ENCODE data around the gene CAMKMT.

Gene CAMKMT

DNA sequence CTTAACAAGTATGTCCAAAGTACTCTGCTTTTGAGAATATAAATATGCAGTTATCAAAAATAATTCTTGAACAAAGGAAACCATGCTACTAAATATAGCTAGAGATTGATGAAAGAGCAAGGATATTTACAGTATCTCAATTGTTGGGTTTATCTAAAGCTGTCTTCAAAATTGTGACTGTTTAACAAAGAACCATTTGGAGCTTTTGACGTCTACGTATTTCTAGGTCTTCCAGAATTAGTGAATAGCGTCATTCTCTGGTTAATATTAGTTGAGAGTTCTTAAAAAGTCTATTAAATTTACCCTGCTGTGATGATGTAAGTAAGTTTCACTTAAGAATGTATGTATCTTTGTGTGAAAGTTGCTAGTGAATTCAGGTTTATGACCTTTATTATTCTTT, 356.7 kb downstream of the CAMKMT start:
- H3K36me3 ChIP-seq (ENCODE audit: insufficient read depth, insufficient read length, low read length) = no peaks in the 10 kb centered on the region
- no peak for DNase-seq (ENCODE audit: low read depth, low spot score)
- H3K27me3 ChIP-seq (ENCODE audit: insufficient read depth, insufficient read length) = no peaks in the 10 kb centered on the region
- no peaks in the 10 kb centered on the region for H3K4me1 ChIP-seq (ENCODE audit: insufficient read depth, insufficient read length)
- no peak for TF ChIP-seq YY1 (IDR thresholded peaks at IDR 0.05; ENCODE audit: insufficient read depth, insufficient read length)
- no peak for TF ChIP-seq ZNF274 (IDR thresholded peaks at IDR 0.05; ENCODE audit: low read depth, low read length)
- TF ChIP-seq SUZ12 (IDR thresholded peaks at IDR 0.05; ENCODE audit: extremely low read depth, insufficient read depth, insufficient read length) = no peak
- no peak overlapping the region for H3K4me3 ChIP-seq (ENCODE audit: insufficient read length, low read depth)
- no peaks in the 10 kb centered on the region for H3K9me3 ChIP-seq (ENCODE audit: insufficient read depth, low read length)
- no peak overlapping the region for H3K9ac ChIP-seq (ENCODE audit: insufficient read length, low read depth)

DNA sequence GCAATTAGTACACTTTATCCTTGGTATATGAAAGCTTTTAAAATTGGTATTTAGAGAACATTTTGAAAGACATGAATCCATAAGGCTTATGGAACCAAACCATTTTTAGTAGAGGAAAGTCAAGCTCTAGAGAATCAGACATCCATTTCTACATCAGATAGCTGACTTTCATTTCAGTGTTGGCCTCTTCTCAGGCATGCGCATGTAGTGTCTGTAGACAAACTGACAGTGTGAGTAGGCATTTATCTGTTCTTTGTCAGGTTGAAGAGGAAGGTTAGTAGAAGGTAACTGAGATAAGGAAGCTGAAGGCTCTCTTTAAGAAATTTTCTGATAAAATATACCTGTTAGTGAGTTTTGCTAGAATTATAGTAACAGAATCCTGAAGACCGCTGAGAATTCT, 357.8 kb downstream of the CAMKMT start:
- H3K4me1 ChIP-seq (ENCODE audit: insufficient read depth, insufficient read length) = no peaks in the 10 kb centered on the region
- TF ChIP-seq SUZ12 (IDR thresholded peaks at IDR 0.05; ENCODE audit: extremely low read depth, insufficient read depth, insufficient read length) = no peak
- TF ChIP-seq YY1 (IDR thresholded peaks at IDR 0.05; ENCODE audit: insufficient read depth, insufficient read length) = no peak
- TF ChIP-seq ZNF274 (IDR thresholded peaks at IDR 0.05; ENCODE audit: low read depth, low read length) = no peak
- H3K9me3 ChIP-seq (ENCODE audit: insufficient read depth, low read length) = no peaks in the 10 kb centered on the region
- H3K9ac ChIP-seq (ENCODE audit: insufficient read length, low read depth) = no peak overlapping the region
- H3K4me3 ChIP-seq (ENCODE audit: insufficient read length, low read depth) = no peak overlapping the region
- DNase-seq (ENCODE audit: low read depth, low spot score) = no peak
- H3K27me3 ChIP-seq (ENCODE audit: insufficient read depth, insufficient read length) = no peaks in the 10 kb centered on the region
- no peaks in the 10 kb centered on the region for H3K36me3 ChIP-seq (ENCODE audit: insufficient read depth, insufficient read length, low read length)

DNA sequence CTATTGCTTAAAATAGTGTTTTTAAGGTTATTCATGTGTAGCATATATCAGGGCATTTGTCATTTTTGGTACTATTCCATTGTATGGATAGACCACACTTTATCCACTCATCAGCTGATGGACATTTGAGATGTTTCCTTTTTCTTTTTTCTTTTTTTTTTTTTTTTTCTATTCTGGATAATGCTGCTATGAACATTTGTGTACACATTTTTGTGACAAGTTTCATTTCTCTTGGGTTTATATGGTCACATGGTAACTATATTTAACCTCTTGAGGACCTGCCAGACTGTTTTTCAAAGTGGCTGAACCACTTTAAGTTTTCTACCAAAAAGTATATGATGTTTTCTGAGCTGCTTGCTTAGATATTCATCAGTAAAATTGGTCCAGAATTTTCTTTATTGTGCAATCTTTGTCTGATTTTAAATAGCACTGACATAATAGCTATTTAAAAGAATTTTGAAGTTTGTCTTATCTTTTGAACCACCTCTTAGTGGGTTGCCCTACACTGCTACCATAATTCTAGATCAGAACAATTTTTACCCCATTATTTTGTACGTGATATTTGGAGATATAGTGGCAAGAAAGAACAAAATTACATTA, 360.4 kb downstream of the CAMKMT start:
- TF ChIP-seq YY1 (IDR thresholded peaks at IDR 0.05; ENCODE audit: insufficient read depth, insufficient read length) (no peak), ZNF274 (IDR thresholded peaks at IDR 0.05; ENCODE audit: low read depth, low read length) (no peak), SUZ12 (IDR thresholded peaks at IDR 0.05; ENCODE audit: extremely low read depth, insufficient read depth, insufficient read length) (no peak)
- Histone ChIP-seq H3K9me3 (ENCODE audit: insufficient read depth, low read length) (no peaks in the 10 kb centered on the region), H3K4me3 (ENCODE audit: insufficient read length, low read depth) (no peak overlapping the region), H3K36me3 (ENCODE audit: insufficient read depth, insufficient read length, low read length) (no peaks in the 10 kb centered on the region), H3K9ac (ENCODE audit: insufficient read length, low read depth) (no peak overlapping the region), H3K27me3 (ENCODE audit: insufficient read depth, insufficient read length) (no peaks in the 10 kb centered on the region), H3K4me1 (ENCODE audit: insufficient read depth, insufficient read length) (no peaks in the 10 kb centered on the region)
- no peak for DNase-seq (ENCODE audit: low read depth, low spot score)

DNA sequence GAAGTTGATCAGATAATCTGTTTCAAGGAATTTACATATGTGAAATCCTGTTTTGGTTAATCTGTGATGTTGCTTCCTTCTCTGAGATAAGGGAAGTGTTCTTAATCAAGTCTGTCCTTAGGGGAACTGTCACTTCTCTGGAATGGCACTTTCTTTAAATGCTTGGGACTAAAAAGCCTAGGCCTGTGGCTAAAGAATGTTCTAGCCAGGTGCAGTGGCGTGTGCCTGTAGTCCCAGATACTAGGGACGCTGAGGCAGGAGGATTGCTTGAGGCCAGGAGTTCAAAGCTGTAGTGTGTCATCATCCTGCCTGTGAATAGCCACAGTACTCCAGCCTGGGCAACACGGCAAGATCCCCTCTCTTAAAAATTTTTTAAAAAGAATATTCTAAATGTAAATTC, 362.2 kb downstream of the CAMKMT start:
- no peaks in the 10 kb centered on the region for H3K36me3 ChIP-seq (ENCODE audit: insufficient read depth, insufficient read length, low read length)

DNA sequence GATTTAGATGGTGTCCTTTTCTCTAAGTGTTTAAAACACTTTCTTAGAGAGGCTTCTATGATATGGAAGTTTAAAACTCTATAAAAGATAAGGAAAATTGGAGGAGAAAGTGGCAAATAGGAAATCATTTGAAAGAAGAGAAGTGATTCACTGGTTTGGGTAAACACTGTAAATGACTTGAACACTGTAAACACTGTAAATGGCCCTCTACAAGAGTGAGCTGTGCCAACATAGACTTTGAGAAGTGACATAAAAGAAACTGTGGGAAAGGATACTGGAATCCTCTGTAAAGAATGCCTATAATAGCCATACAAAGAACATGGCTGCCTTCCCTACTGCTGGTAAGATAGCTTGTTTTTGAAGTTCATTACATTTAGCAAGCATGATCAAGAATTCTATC, 368.8 kb downstream of the CAMKMT start:
- no peaks in the 10 kb centered on the region for H3K36me3 ChIP-seq (ENCODE audit: insufficient read depth, insufficient read length, low read length)
- H3K27me3 ChIP-seq (ENCODE audit: insufficient read depth, insufficient read length) = no peaks in the 10 kb centered on the region

More for the DNA sequence above, 362.2 kb downstream of the CAMKMT start:
- no peaks in the 10 kb centered on the region for H3K9me3 ChIP-seq (ENCODE audit: insufficient read depth, low read length)
- no peaks in the 10 kb centered on the region for H3K27me3 ChIP-seq (ENCODE audit: insufficient read depth, insufficient read length)
- TF ChIP-seq SUZ12 (IDR thresholded peaks at IDR 0.05; ENCODE audit: extremely low read depth, insufficient read depth, insufficient read length) = no peak
- no peak overlapping the region for H3K9ac ChIP-seq (ENCODE audit: insufficient read length, low read depth)
- H3K4me3 ChIP-seq (ENCODE audit: insufficient read length, low read depth) = no peak overlapping the region
- DNase-seq (ENCODE audit: low read depth, low spot score) = no peak
- H3K4me1 ChIP-seq (ENCODE audit: insufficient read depth, insufficient read length) = no peaks in the 10 kb centered on the region

DNA sequence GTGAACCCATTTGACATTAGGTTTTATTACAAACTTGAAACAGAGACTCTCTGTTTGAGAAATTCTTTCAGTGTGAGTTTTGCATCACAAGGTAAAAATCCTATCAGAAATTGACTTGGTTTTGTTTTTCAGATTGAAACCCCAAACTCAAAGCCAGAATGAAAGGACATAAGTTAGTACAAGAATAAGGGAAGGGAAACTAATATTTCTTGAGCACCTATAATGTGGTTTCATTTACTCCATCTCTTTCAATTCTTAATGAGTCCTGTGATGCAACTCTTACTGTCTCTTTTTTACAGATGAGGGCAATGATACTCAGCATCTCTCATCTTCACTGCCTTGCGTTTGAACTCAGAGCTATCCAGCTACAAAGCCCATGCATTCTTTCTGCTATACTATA, 369.8 kb downstream of the CAMKMT start:
- H3K9me3 ChIP-seq (ENCODE audit: insufficient read depth, low read length) = peaks cover 4% of the 10 kb centered on the region; the same call in 1 of the 2 replicates
- no peaks in the 10 kb centered on the region for H3K36me3 ChIP-seq (ENCODE audit: insufficient read depth, insufficient read length, low read length)
- no peaks in the 10 kb centered on the region for H3K4me1 ChIP-seq (ENCODE audit: insufficient read depth, insufficient read length)
- no peak overlapping the region for H3K4me3 ChIP-seq (ENCODE audit: insufficient read length, low read depth)
- no peak for TF ChIP-seq YY1 (IDR thresholded peaks at IDR 0.05; ENCODE audit: insufficient read depth, insufficient read length)
- no peak for TF ChIP-seq SUZ12 (IDR thresholded peaks at IDR 0.05; ENCODE audit: extremely low read depth, insufficient read depth, insufficient read length)
- TF ChIP-seq ZNF274 (IDR thresholded peaks at IDR 0.05; ENCODE audit: low read depth, low read length) = no peak
- H3K9ac ChIP-seq (ENCODE audit: insufficient read length, low read depth) = no peak overlapping the region
- DNase-seq (ENCODE audit: low read depth, low spot score) = no peak
- H3K27me3 ChIP-seq (ENCODE audit: insufficient read depth, insufficient read length) = no peaks in the 10 kb centered on the region

More for the DNA sequence above, 368.8 kb downstream of the CAMKMT start:
- no peaks in the 10 kb centered on the region for H3K4me1 ChIP-seq (ENCODE audit: insufficient read depth, insufficient read length)
- H3K9me3 ChIP-seq (ENCODE audit: insufficient read depth, low read length) = no peaks in the 10 kb centered on the region
- DNase-seq (ENCODE audit: low read depth, low spot score) = no peak
- TF ChIP-seq SUZ12 (IDR thresholded peaks at IDR 0.05; ENCODE audit: extremely low read depth, insufficient read depth, insufficient read length) (no peak), YY1 (IDR thresholded peaks at IDR 0.05; ENCODE audit: insufficient read depth, insufficient read length) (no peak), ZNF274 (IDR thresholded peaks at IDR 0.05; ENCODE audit: low read depth, low read length) (no peak)
- H3K4me3 ChIP-seq (ENCODE audit: insufficient read length, low read depth) = no peak overlapping the region
- no peak overlapping the region for H3K9ac ChIP-seq (ENCODE audit: insufficient read length, low read depth)

DNA sequence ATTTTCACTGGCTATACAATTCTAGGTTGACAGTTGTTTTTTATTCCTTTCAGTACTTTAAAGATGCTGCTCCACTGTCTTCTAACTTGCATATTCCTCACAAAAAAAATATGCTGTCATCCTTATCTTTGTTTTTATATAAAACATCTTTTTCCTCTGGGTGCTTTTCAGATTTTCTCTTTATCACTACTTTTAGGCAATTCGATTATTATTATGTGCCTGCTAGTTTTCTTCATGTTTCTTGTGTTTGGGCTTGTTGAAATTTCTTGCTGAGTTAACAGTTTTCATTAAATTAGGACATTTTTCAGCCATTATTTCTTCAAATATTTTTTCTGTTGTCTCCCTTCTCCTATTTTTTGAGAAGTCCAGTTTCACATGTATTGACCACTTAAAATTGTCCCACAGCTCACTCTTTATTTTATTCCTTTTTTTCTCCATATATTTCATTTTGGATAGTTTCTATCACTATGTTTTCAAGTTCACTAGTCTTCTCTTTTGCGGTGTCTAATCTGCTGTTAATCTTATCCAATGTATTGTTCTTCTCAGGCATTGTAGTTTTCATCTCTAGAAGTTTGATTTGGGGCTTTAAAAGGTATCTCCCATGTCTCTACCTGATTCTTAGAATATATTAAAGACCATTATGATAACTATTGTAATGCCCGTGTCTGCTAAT, 374.7 kb downstream of the CAMKMT start:
- Histone ChIP-seq H3K4me3 (ENCODE audit: insufficient read length, low read depth) (no peak overlapping the region), H3K36me3 (ENCODE audit: insufficient read depth, insufficient read length, low read length) (no peaks in the 10 kb centered on the region), H3K9me3 (ENCODE audit: insufficient read depth, low read length) (peaks cover 4% of the 10 kb centered on the region; the same call in 1 of the 2 replicates), H3K9ac (ENCODE audit: insufficient read length, low read depth) (no peak overlapping the region), H3K4me1 (ENCODE audit: insufficient read depth, insufficient read length) (no peaks in the 10 kb centered on the region), H3K27me3 (ENCODE audit: insufficient read depth, insufficient read length) (no peaks in the 10 kb centered on the region)
- DNase-seq (ENCODE audit: low read depth, low spot score) = no peak
- TF ChIP-seq ZNF274 (IDR thresholded peaks at IDR 0.05; ENCODE audit: low read depth, low read length) = no peak
- TF ChIP-seq SUZ12 (IDR thresholded peaks at IDR 0.05; ENCODE audit: extremely low read depth, insufficient read depth, insufficient read length) = no peak
- TF ChIP-seq YY1 (IDR thresholded peaks at IDR 0.05; ENCODE audit: insufficient read depth, insufficient read length) = no peak

Data from NT2/D1 (cell line).